ENCODE data around the gene PPP2R2D. TPM values are rescaled to one million over a fixed set of nuclear protein-coding genes. Genes with fewer than 3 reads are reported as not detected.
A peak's percentile ranks its signal among the peaks of the same experiment; 100 is the strongest.

Gene PPP2R2D
- total RNA-seq, 1 experiment from 2014 or later, result 29.2 TPM

GRCh38 chr10:131886237-131886636 lies 14.6 kb upstream of the PPP2R2D start:
- DNase-seq (ENCODE audit: low read depth in 1 of 2, low spot score in 2 of 2), result no peak
- Histone ChIP-seq H3K27ac (no peak overlapping the region), H3K4me1 (replicated peaks) (peaks cover 4% of the 10 kb centered on the region), H3K36me3 (no peaks in the 10 kb centered on the region), H3K4me3 (no peak overlapping the region), H3K9me3 (replicated peaks) (no peaks in the 10 kb centered on the region), H3K27me3 (replicated peaks) (no peaks in the 10 kb centered on the region)

DNA sequence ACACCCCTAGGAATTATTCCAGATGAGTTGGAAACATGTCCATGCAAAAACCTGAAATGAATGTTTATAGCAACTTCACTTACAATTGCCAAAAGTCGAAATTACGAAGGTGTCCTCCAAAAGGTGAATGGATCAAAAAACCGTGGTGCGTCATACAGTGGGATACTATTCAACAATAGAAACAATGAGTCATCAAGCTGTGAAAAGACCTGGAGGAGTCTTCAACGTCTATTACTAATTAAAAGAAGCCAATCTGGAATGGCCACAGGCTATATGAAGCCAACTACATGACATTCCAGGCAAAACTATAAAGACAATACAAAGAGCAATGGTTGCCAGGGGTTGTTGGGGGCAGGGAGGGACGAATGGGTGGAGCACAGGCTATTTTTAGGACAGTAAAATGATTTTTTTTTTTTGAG lies 12.6 kb upstream of the PPP2R2D start:
- H3K4me3 ChIP-seq, result no peak overlapping the region
- no peaks in the 10 kb centered on the region for H3K36me3 ChIP-seq
- peaks cover 4% of the 10 kb centered on the region for H3K4me1 ChIP-seq (replicated peaks)
- no peak overlapping the region for H3K27ac ChIP-seq
- peak in 1 of 2 experiments; percentile 36 for DNase-seq (ENCODE audit: low read depth in 1 of 2, low spot score in 2 of 2)
- no peaks in the 10 kb centered on the region for H3K9me3 ChIP-seq (replicated peaks)
- no peaks in the 10 kb centered on the region; the same call in 1 of the 2 replicates for H3K27me3 ChIP-seq (replicated peaks)

GRCh38 chr10:131889755-131890154 lies 11.1 kb upstream of the PPP2R2D start:
- Histone ChIP-seq H3K4me3 (no peak overlapping the region), H3K27me3 (replicated peaks) (peaks cover 9% of the 10 kb centered on the region), H3K4me1 (replicated peaks) (peaks cover 4% of the 10 kb centered on the region), H3K27ac (no peak overlapping the region), H3K36me3 (no peaks in the 10 kb centered on the region), H3K9me3 (replicated peaks) (no peaks in the 10 kb centered on the region)
- DNase-seq (ENCODE audit: low read depth in 1 of 2, low spot score in 2 of 2), result no peak

GRCh38 chr10:131890276-131891195 lies 10.3 kb upstream of the PPP2R2D start:
- H3K9me3 ChIP-seq (replicated peaks), result no peaks in the 10 kb centered on the region
- no peaks in the 10 kb centered on the region for H3K36me3 ChIP-seq

GRCh38 chr10:131891196-131891928 lies 9.4 kb upstream of the PPP2R2D start:
- Histone ChIP-seq H3K4me3 (no peak overlapping the region), H3K4me1 (replicated peaks) (peaks cover 4% of the 10 kb centered on the region), H3K9me3 (replicated peaks) (no peaks in the 10 kb centered on the region), H3K27me3 (replicated peaks) (peaks cover 10% of the 10 kb centered on the region), H3K27ac (no peak overlapping the region), H3K36me3 (no peaks in the 10 kb centered on the region)
- DNase-seq (ENCODE audit: low read depth in 1 of 2, low spot score in 2 of 2), result peak; percentile 23 to 65

More at GRCh38 chr10:131890276-131891195, 10.3 kb upstream of the PPP2R2D start:
- Histone ChIP-seq H3K4me3 (no peak overlapping the region), H3K27me3 (replicated peaks) (peaks cover 10% of the 10 kb centered on the region), H3K4me1 (replicated peaks) (peaks cover 4% of the 10 kb centered on the region), H3K27ac (no peak overlapping the region)
- no peak for DNase-seq (ENCODE audit: low read depth in 1 of 2, low spot score in 2 of 2)

DNA sequence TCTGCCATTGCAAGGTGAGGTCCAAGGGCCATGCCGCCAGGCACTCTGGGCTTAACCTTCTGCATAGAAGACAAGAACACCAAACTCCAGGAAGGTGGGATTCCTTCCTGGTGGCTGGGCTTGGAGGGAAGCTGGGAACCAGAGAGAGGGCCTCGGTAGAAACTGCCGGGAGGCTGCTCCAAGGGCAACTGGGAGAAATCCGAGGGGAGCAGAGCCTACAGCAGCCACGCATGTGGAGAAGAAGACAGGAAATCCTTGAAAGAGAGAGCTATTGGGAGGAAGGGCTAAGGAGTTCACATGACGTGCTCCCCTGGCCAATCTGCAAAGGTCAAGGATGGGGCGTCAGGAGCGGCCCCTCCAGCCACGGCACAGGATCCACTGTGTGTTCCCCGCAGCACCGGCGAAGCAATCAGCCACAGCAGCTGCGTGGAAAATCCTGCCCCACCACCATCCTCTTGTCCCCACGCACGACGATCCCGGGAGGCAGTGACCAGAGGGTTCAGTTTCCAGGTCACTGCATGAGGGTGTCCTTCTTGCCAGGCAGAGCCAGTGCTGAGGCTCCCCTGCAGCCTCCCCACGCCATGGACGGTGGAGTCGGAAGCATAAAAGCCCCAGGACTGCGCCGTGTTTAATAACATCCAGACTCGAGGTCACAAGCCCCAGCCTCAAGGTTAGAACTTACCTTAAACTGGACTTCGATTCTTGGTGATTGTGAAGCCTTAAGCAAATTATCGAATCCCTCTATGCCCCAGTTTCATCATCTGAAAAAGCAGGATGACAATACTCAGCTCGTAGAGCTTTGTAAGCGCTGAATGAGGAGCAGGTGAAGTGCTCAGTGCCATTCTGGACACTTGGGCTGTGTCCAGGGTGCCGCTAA lies 8.6 kb upstream of the PPP2R2D start:
- Histone ChIP-seq H3K4me3 (no peak overlapping the region), H3K4me1 (replicated peaks) (peaks cover 4% of the 10 kb centered on the region), H3K9me3 (replicated peaks) (no peaks in the 10 kb centered on the region), H3K27me3 (replicated peaks) (peaks cover 10% of the 10 kb centered on the region), H3K27ac (no peak overlapping the region), H3K36me3 (no peaks in the 10 kb centered on the region)
- DNase-seq (ENCODE audit: low read depth in 1 of 2, low spot score in 2 of 2), result no peak

- H3K36me3 ChIP-seq, result no peaks in the 10 kb centered on the region
- H3K27me3 ChIP-seq (replicated peaks), result peaks cover 12% of the 10 kb centered on the region
- no peaks in the 10 kb centered on the region for H3K9me3 ChIP-seq (replicated peaks)
- no peak overlapping the region for H3K27ac ChIP-seq
- peaks cover 4% of the 10 kb centered on the region for H3K4me1 ChIP-seq (replicated peaks)
- DNase-seq (ENCODE audit: low read depth in 1 of 2, low spot score in 2 of 2), result no peak
- H3K4me3 ChIP-seq, result no peak overlapping the region
Observed at GRCh38 chr10:131892806-131893675, 7.8 kb upstream of the PPP2R2D start.

- Histone ChIP-seq H3K27me3 (replicated peaks) (peaks cover 26% of the 10 kb centered on the region), H3K36me3 (no peaks in the 10 kb centered on the region)
Observed at GRCh38 chr10:131895116-131895515, 5.7 kb upstream of the PPP2R2D start.

DNA sequence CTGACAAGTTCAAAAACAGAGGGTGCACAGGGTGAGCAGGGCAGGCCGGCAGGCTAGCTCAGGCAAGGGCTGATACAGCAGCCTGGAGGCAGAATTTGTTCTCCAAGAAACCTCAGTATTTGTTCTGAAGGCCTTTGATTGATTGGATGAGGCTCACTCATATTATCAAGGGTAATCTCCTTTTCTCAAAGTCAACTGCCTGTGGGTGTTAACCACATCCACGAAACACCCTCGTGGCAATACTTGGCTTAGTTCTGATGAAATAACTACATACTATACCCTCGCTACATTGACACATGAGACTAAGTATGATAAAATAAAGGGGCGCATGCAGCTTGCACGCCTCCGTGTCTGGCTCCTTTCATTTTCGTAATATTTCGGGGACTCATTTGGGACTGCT lies 4.4 kb upstream of the PPP2R2D start:
- H3K4me1 ChIP-seq (replicated peaks), result peaks cover 6% of the 10 kb centered on the region
- no peak overlapping the region for H3K27ac ChIP-seq
- H3K27me3 ChIP-seq (replicated peaks), result peaks cover 26% of the 10 kb centered on the region
- no peaks in the 10 kb centered on the region; the same call in 1 of the 2 replicates for H3K9me3 ChIP-seq (replicated peaks)
- no peak overlapping the region for H3K4me3 ChIP-seq
- H3K36me3 ChIP-seq, result no peaks in the 10 kb centered on the region
- no peak for DNase-seq (ENCODE audit: low read depth in 1 of 2, low spot score in 2 of 2)

More at GRCh38 chr10:131895116-131895515, 5.7 kb upstream of the PPP2R2D start:
- H3K9me3 ChIP-seq (replicated peaks), result no peaks in the 10 kb centered on the region
- no peak overlapping the region for H3K27ac ChIP-seq
- H3K4me3 ChIP-seq, result no peak overlapping the region
- DNase-seq (ENCODE audit: low read depth in 1 of 2, low spot score in 2 of 2), result no peak
- peaks cover 4% of the 10 kb centered on the region for H3K4me1 ChIP-seq (replicated peaks)

- peaks cover under 1% of the 10 kb centered on the region; the same call in 1 of the 2 replicates for H3K36me3 ChIP-seq
- H3K4me3 ChIP-seq, result no peak overlapping the region
- no peak for DNase-seq (ENCODE audit: low read depth in 1 of 2, low spot score in 2 of 2)
- peaks cover 11% of the 10 kb centered on the region for H3K4me1 ChIP-seq (replicated peaks)
- H3K27ac ChIP-seq, result no peak overlapping the region
- no peaks in the 10 kb centered on the region; the same call in 1 of the 2 replicates for H3K9me3 ChIP-seq (replicated peaks)
- H3K27me3 ChIP-seq (replicated peaks), result peaks cover 26% of the 10 kb centered on the region
Observed at GRCh38 chr10:131897297-131897899, 3.4 kb upstream of the PPP2R2D start.

DNA sequence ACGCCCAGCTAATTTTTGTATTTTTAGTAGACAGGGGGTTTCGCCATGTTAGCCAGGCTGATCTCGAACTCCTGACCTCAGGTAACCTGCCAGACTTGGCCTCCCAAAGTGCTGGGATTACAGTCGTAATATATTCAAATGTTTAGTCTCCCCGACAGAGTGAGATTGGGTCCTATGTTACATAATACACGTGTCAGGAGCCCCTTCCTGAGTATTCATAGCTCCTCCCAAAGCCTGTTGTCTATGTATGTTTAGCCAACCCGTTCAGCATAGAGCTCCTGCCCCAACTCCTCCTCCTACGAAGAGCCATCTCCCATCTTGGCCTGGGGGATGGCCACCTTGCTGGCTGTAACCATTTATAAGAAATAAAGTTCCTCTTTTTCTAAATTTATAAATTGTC lies 2.7 kb upstream of the PPP2R2D start:
- H3K4me3 ChIP-seq, result no peak overlapping the region
- peaks cover 7% of the 10 kb centered on the region; the same call in 1 of the 2 replicates for H3K36me3 ChIP-seq
- H3K9me3 ChIP-seq (replicated peaks), result no peaks in the 10 kb centered on the region; the same call in 1 of the 2 replicates
- no peak overlapping the region for H3K27ac ChIP-seq
- H3K4me1 ChIP-seq (replicated peaks), result peaks cover 16% of the 10 kb centered on the region
- DNase-seq (ENCODE audit: low read depth in 1 of 2, low spot score in 2 of 2), result no peak
- peaks cover 26% of the 10 kb centered on the region for H3K27me3 ChIP-seq (replicated peaks)

DNA sequence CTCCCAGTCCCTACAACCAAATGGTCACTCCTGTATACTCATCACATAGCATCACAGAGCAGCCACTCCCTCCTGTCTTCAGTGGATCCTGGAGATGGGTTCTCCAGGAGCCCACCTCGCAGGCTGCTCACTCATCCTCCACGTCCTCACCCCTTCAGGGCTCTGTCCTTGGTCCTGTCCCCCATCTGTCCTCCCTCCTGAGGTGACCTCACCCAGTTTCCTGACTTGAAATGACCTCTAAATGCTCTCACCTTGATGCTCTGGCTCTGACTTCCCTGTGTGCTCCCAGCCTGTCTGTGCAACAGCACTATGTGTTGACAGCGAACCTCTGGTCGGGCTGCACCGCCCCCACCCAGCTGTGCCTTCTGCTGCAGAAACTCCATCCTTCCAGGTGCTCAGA lies 2.1 kb upstream of the PPP2R2D start:
- H3K27me3 ChIP-seq (replicated peaks), result peaks cover 22% of the 10 kb centered on the region
- no peak for DNase-seq (ENCODE audit: low read depth in 1 of 2, low spot score in 2 of 2)
- peaks cover 12% of the 10 kb centered on the region; the same call in 1 of the 2 replicates for H3K36me3 ChIP-seq
- no peak overlapping the region for H3K4me3 ChIP-seq
- no peak overlapping the region for H3K27ac ChIP-seq
- H3K4me1 ChIP-seq (replicated peaks), result peaks cover 22% of the 10 kb centered on the region
- H3K9me3 ChIP-seq (replicated peaks), result no peaks in the 10 kb centered on the region; the same call in 1 of the 2 replicates
